GM18505 (cell line): ENCODE measurements around the gene PARP3.
"Not testable (repeated sequence)": the region's sequence is repeated elsewhere in the genome, so short reads cannot be mapped to it uniquely, and the experiment has no call there.

Experiments used
- ATAC-seq: cut with Tn5 transposase; IDR thresholded peaks from one replicate; pipeline ENCODE4 v1.9.1; 2021; ENCODE audit not compliant: unreplicated experiment
- POLR2A ChIP-seq: IDR thresholded peaks from 4 replicates; pipeline ENCODE4 v1.6.1; 2011; ENCODE audit warnings: borderline replicate concordance; ENCODE audit not compliant: insufficient read depth, insufficient read length; ENCODE audit errors: extremely low read depth

Gene PARP3

DNA sequence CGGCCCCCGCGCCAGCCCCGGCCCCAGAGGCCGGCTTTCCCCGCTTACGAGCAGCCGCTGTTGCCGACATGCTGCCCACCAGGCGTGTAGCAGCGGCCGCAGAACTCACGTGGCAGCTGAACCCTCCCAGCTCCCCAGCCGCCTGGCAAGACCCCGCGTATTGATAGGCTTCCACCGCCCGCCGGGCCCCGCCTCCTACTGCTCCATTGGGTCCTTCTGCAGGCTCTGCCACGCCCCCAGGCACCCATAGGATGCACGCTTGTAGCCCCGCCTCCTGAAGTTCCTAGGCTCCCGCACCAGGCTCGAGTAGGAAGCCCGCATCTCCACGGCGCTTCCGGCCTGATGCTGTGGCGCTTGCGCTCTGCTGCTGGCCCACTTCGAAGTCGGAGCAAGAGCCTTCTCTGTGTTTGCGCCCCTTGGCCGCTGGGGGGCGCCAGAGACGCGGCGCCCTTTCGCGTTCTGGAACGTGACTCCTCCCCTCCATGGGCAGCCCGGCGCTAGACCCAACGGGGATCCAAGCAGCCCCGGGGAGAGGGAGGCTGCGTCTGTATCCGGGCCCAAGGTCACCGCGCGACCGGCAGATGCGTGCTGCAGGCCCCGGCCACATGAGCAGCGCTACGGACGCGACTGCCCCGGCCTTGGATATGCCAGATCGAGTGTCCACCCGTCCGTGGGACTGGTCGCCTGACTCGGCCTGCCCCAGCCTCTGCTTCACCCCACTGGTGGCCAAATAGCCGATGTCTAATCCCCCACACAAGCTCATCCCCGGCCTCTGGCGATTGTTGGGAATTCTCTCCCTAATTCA is at the start of gene PARP3, which contains the start of gene RRP9:
PARP3 (plus strand) TSS at position 566 of the 805 bp plus-strand sequence. CDS start 993 bp downstream, outside the sequence.
RRP9 (minus strand) TSS at position 107 of the 805 bp plus-strand sequence; CDS start at position 70, 37 bp downstream.
- peak; percentile 89 for ATAC-seq
- peak; percentile 73 for TF ChIP-seq POLR2A

DNA sequence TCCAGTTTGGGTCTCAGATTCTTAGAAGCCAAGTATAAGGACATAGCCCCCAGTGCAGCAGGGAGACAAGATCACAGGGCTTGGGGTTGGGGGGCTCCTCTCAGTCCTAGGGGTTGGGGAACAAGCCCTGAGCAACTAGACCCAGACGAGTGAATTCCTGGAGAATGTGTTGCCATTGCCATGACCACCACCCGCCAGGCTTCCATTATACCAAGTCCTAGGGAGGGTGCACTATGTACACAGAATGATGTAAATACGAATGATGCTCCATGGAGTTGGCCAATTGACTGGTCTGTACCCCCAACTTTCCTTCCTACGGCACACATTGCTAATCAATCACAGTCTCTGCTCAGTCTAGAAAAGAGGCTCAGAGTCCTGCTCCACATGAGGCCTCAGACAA is 47.8 kb upstream of the PARP3 start:
- TF ChIP-seq POLR2A = no peak
- no peak for ATAC-seq

DNA sequence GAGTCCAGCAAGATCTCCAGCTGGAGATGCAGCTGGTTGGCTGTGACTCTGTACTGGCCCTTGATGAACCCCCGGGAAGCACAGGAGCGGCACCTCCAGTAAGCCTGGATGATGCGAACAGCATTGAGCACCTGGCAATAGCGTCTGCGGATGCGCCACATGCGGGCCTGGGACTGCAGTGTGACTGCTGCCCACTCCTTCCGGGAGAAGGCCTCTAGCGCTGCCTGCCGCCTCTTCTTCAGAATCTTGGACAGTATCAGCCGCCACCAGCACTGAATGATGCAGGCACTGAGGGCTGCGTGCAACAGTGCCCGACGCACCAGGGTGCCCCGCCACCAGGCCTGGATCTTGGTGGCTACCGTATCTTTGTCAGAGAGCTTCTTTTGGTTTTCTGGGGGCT is 47.2 kb upstream of the PARP3 start:
- no peak for TF ChIP-seq POLR2A
- no peak for ATAC-seq

DNA sequence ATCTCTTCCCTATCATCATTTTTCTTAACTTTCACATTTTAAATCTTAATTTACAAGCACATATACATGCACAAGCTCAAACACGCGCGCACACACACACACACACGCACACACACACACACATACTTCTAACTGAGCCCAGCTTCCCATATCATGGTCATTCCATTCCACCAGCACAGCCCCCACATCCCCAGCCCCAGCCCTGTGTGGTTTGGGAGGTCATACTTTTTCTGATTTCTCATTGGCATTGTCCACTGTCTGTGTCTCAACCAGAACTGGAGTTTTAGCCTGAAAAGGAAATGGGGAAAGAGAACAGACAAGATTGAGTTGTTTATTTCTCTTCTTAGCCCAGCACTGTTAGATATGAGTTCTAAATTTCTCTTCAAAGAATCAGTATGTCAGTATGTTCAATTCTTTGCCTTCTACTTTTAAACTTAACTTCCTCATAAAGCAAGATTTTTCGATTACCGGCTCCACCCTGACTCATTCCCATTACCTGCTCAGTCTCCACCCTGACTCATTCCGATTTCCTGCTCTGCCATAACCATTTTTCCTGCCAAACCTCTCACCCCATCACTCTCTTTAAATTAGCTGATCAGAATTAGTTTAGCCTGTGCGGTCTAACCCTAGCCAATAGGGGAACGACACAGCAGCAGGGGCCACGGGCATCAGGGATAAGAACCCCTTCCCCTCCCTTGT is 45.4 kb upstream of the PARP3 start:
- no peak for ATAC-seq
- TF ChIP-seq POLR2A = no peak

DNA sequence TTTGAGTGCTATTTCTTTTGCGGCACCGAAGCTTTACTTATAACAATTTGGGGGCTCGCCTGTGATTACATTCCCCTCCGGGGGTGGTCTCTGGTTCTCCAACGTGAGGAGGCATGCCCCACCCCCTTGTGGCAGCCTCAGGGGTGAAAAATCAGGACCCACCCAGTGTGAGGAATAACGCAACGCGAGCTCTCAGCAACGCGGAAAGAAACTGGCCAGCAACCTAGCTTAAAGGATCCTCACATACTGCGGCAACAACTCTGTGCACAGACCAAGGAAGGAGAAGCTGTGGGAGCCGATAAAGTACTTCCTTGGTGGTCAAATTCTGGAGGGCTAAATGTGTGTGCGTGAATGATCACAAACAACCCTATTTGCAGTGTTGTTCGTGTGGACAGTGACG is 44.8 kb upstream of the PARP3 start:
- TF ChIP-seq POLR2A = no peak
- ATAC-seq = no peak

DNA sequence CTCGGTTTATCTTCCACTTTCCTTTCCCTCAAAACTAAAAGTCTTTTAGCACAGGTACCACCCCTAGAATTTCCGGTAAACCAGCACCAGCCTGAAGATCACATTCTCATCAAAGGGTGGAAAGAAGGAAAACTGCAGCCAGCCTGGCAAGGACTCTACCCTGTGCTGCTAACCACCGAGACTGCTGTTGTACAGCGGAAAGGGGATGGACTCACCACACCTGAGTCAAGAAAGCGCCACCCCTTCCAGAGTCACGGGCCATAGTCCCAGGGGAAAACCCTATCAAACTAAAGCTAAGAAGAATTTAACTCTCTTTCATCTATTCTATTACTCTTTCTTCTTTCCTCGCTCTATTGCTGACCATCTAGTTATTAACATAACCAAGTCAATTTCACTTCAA is 42.1 kb upstream of the PARP3 start:
- ATAC-seq = not testable (repeated sequence)

DNA sequence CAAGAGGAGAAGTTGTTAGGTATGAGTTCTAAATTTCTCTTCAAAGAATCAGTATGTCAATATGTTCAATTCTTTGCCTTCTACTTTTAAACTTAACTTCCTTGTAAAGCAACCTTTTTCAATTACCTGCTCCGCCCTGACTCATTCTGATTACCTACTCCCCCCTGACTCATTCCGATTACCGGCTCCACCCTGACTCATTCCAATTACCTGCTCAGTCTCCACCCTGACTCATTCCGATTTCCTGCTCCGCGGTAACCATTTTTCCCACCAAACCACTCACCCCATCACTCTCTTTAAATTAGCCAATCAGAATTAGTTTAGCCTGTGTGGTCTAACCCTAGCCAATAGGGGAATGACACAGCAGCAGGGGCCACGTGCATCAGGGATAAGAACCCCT is 39.8 kb upstream of the PARP3 start:
- ATAC-seq = not testable (repeated sequence)

DNA sequence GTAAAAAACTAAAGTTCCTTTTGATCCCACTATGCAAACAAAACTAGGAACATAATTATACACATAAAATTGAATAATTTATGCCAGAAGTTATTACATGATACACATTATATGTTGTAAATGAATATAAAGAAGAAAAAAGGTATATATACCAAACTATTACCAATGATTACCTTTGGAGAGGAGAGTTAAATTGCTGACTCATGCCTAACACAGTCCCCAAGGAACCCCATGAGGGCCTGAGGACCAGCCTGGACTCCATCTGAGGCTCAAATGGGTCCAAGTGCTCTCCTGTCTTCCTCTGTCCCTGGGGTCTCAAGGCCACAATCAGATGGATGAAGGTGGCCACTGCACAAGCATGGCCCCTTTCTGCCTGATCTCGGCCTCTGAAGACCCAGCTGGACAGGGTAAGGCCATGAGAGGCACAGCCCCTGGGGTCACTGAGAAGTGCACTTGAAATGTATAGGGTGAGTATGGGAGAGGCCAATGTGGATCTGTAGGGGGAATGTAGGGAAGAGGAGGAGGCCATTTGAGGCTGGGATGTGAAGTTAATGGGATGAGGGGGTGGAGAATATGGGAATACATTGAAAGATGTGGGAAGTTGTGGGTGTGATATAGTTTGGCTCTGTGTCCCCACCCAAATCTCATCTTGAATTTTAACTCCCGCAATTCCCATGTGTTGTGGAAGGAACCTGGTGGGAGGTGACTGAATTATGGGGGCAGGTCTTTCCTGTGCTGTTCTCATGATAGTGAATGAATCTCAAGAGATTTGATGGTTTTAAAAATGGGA is 37.9 kb upstream of the PARP3 start:
- ATAC-seq = no peak
- no peak for TF ChIP-seq POLR2A

DNA sequence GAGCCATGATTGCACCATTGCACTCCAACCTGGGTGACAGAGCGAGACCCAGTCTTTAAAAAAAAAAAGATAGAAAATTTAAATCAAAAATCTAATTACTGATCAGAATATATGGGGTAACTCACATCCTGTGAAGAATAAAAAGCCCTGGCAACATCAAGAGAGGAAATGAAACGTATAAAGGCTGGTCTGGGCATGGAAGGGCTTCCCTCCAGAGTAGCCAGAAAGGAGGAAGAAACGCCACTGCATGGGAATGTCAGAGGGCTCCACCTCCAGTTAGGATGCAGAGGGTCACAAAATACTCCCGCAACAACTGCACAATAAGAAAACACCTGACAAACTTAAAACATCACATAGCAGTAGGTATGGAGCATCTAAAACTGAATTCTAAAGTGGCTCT is 34.1 kb upstream of the PARP3 start:
- no peak for ATAC-seq
- TF ChIP-seq POLR2A = no peak

DNA sequence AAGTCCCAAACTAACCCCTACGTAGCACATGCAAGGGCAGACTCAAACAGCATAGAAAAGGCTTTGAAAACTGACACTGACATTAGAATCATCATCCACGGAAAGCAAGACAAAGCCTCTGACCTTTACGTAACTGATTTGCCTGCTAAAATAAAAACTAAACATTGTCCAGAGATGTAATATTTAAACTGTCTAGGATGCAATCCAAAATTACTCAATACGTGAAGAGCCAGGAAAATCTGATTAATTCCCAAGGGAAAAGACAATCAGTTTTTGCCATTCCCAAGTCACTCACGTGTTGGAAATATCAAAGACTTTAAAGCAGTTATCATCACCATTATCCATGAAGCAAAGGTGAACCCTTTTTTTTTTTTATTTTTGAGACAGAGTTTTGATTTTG is 25.7 kb upstream of the PARP3 start:
- ATAC-seq = no peak
- no peak for TF ChIP-seq POLR2A

DNA sequence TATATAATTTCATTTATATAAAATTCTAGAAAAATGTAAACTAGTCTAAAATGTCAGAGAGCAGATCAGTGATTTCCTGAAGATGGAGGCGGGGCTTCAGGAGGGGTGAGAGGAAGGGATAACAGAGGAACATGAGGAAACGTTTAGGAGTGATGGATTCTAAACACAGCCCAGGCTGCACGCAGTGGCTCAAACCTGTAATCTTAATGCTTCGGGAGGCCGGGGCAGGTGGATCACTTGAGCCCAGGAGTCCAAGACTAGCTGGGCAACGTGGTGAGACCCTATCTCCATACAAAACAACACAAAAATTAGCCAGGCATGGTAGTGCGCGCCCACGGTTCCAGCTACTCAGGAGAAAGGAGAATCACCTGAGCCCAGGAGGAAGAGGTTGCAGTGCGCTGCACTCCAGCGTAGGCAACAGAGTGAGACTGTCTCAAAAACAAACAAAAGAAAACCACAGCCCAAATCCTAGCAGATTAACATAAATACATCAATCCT is 21.0 kb upstream of the PARP3 start:
- no peak for TF ChIP-seq POLR2A
- ATAC-seq = no peak

DNA sequence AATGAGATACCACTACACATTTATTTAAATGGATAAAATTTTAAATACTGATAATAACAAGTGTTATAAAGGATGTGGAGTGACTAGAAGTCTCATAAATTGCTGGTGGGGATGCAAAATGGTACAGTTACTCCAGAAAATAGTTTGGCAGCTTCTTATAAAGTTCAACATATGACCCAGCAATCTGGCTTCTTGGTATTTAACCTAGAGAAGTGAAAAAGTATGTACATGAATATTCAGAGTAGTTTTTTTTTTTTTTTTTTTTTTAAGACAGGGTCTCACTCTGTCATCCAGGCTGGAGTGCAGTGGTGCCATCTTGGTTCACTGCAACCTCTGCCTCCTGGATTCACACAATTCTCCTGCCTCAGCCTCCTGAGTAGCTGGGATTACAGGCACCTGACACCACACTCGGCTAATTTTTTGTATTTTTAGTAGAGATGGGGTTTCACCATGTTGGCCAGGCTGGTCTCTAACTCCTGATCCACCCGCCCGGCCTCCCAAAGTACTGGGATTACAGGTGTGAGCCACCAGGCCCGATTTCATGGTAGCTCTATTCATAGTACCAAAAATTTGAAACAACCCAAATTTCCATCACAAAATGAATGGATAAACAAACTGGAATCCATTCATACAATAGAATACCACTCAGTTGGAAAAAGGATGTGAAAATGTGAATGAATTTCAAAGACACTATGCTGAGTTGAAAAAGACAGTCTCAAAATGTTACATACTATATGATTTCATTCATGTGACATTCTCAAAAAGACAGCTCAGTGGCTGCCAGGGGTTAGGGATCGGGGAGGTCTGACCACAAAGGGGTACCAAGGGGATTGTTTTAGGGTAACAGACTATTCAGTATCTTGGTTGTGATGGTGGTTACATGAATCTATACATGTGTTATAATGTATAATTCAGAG is 14.8 kb upstream of the PARP3 start:
- ATAC-seq = no peak
- TF ChIP-seq POLR2A = no peak
